Karpas-422 (cell line): Measurements from ENCODE around the gene RNF144A. TPM values are rescaled to one million over a fixed set of nuclear protein-coding genes. Genes with fewer than 3 reads are reported as not detected.

ENCODE experiments used
- DNase-seq: peaks from one replicate; pipeline ENCODE4 v3.0.0-alpha.2; 2015
- H2AFZ ChIP-seq: fragments of 200-600 bp; sonication (generic); 2 replicates; pipeline ENCODE4 v1.6.1; 2014; ENCODE audit warnings: antibody characterized with exemption, low read length, mixed read lengths
- H3K27ac ChIP-seq: fragments of 200-600 bp; sonication (generic); 2 replicates; pipeline ENCODE4 v1.5.1; 2014; ENCODE audit warnings: mild to moderate bottlenecking, low read length, moderate library complexity
- H3K27me3 ChIP-seq: fragments of 200-600 bp; sonication (generic); 2 replicates; pipeline ENCODE4 v1.6.1; 2014; ENCODE audit warnings: low read length, mixed read lengths
- H3K36me3 ChIP-seq: fragments of 200-600 bp; sonication (generic); 2 replicates; pipeline ENCODE4 v1.6.1; 2014; ENCODE audit warnings: low read length, mixed read lengths; ENCODE audit not compliant: insufficient read depth
- H3K4me1 ChIP-seq: fragments of 200-600 bp; sonication (generic); 2 replicates; pipeline ENCODE4 v1.6.1; 2014; ENCODE audit warnings: mild to moderate bottlenecking, low read length, mixed read lengths
- H3K4me2 ChIP-seq: fragments of 200-600 bp; sonication (generic); 2 replicates; pipeline ENCODE4 v1.6.1; 2014; ENCODE audit warnings: low read length, low read depth, mild to moderate bottlenecking; ENCODE audit not compliant: poor library complexity, severe bottlenecking
- H3K4me3 ChIP-seq: fragments of 200-600 bp; sonication (generic); 2 replicates; pipeline ENCODE4 v1.5.1; 2014; ENCODE audit warnings: mild to moderate bottlenecking, antibody characterized with exemption, low read length, mixed read lengths
- H3K79me2 ChIP-seq: fragments of 200-600 bp; sonication (generic); 2 replicates; pipeline ENCODE4 v1.6.1; 2014; ENCODE audit warnings: mild to moderate bottlenecking, low read length, mixed read lengths
- H3K9ac ChIP-seq: fragments of 200-600 bp; sonication (generic); 2 replicates; pipeline ENCODE4 v1.6.0; 2014; ENCODE audit warnings: low read length
- H3K9me2 ChIP-seq: fragments of 200-600 bp; sonication (generic), shearing (Covaris generic); replicated peaks from 2 replicates; pipeline ENCODE4 v1.6.0; 2014; ENCODE audit warnings: mild to moderate bottlenecking, low read length, moderate library complexity; ENCODE audit not compliant: insufficient read depth
- H3K9me3 ChIP-seq: fragments of 300-700, 200-600 bp; sonication (generic); 2 replicates; pipeline ENCODE4 v1.6.1; 2014; ENCODE audit warnings: low read length, mixed read lengths
- H4K20me1 ChIP-seq: fragments of 200-600 bp; sonication (generic); 2 replicates; pipeline ENCODE4 v1.6.1; 2014; ENCODE audit warnings: mild to moderate bottlenecking, antibody characterized with exemption, low read length, low read depth; ENCODE audit not compliant: insufficient read depth
- total RNA-seq: library from RNA; depleted of rRNA; stranded (reverse); fragments of >200 nt; shearing (Covaris generic); gene quantifications from 2 replicates; pipeline ENCODE4 v1.2.3, GENCODE V29; 2014; ENCODE audit warnings: low replicate concordance

The RNF144A gene
- total RNA-seq, 1 experiment from 2014 or later: 0.07 TPM

DNA sequence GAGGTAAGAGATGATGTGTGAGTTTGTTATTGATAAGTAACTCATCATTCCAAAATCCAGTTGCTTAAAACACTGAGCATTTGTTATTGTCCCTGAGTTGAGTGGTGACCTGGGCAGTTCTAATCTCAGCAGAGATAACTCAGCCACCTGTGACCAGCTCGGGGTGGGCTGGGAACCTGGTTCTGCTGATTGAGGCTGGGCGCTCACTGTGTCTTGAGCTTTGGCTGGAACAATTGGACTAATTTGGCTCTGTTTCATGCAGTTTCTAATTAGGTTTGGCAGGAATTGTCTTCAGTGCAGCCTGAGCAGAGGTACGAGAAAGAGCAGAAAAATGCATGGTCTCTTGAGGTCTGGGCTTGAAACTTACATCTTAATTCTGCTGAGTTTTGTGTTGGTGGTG lies 144.7 kb downstream of the RNF144A start:
- no peak overlapping the region for H2AFZ ChIP-seq
- no peak for DNase-seq
- H3K27ac ChIP-seq: no peak overlapping the region
- no peaks in the 10 kb centered on the region for H3K9me2 ChIP-seq
- H4K20me1 ChIP-seq: no peaks in the 10 kb centered on the region
- H3K9ac ChIP-seq: no peak overlapping the region
- H3K4me3 ChIP-seq: no peak overlapping the region
- H3K79me2 ChIP-seq: no peaks in the 10 kb centered on the region
- no peaks in the 10 kb centered on the region for H3K27me3 ChIP-seq
- peaks cover 12% of the 10 kb centered on the region for H3K4me1 ChIP-seq
- no peaks in the 10 kb centered on the region for H3K9me3 ChIP-seq
- no peak overlapping the region for H3K4me2 ChIP-seq
- H3K36me3 ChIP-seq: no peaks in the 10 kb centered on the region

DNA sequence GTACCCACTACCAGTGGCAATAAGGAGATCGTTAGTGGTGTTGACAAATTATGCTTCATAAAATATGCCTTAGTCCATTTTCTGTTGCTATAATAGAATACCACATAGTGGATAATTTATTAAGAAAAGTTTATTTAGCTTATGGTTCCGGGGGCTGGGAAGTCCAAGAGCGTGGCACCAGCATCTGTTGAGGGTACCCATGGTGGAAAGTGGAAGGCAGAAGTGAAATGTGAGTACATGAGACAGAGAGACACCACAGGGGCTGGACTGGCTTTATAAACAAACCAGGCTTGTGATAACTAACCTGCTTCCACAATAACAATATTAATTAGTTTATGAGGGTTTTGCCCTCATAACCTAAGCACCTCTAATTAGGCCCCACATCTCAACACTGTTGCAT lies 146.6 kb downstream of the RNF144A start:
- Histone ChIP-seq H3K4me2 (no peak overlapping the region), H3K9me3 (no peaks in the 10 kb centered on the region), H3K9ac (no peak overlapping the region), H4K20me1 (no peaks in the 10 kb centered on the region), H3K4me3 (no peak overlapping the region), H3K27me3 (no peaks in the 10 kb centered on the region), H3K27ac (no peak overlapping the region), H2AFZ (no peak overlapping the region), H3K9me2 (no peaks in the 10 kb centered on the region), H3K4me1 (no peaks in the 10 kb centered on the region), H3K36me3 (no peaks in the 10 kb centered on the region), H3K79me2 (no peaks in the 10 kb centered on the region)
- DNase-seq: no peak

DNA sequence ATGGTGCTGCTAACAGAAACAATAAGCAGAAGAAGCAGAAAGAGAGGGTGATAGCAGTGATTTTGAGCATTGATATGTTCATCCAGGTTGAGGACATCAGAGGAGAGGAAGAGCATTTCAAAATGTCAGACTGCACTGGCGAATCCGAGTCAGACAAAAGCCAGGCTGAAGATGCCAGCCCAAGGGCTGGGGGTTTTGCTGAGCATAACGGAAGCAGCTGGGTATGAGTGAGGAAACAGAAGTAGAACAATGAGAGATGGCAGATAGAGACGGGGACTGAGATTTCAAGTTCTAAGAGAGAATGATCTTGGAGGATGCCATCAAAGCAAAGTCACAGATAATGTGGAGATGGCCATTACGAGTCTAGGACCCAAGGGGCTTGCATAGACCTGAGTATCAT lies 151.2 kb downstream of the RNF144A start:
- Histone ChIP-seq H3K4me3 (no peak overlapping the region), H3K9me3 (no peaks in the 10 kb centered on the region), H3K9ac (no peak overlapping the region), H4K20me1 (no peaks in the 10 kb centered on the region), H3K36me3 (no peaks in the 10 kb centered on the region), H3K79me2 (no peaks in the 10 kb centered on the region), H3K4me1 (no peaks in the 10 kb centered on the region), H3K4me2 (no peak overlapping the region), H3K27me3 (no peaks in the 10 kb centered on the region), H3K9me2 (no peaks in the 10 kb centered on the region), H3K27ac (no peak overlapping the region), H2AFZ (no peak overlapping the region)
- DNase-seq: no peak

DNA sequence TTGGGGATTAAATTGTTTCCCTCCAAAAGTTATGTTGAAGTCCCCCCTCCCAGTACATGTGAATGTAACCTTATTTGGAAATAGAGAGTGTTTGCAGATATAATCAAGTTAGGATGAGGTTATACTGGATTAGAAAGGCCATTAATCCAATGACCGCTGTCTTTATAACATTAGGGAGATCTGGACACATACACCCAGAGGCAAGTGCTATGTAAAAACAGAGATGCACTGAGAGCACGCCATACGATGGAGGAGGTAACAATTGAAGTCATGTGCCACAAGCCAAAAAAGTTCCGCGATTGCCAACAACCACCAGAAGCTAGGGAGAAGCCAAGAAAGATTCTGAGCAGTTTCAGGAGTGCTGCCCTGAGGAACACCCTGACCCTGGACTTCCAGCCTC lies 153.3 kb downstream of the RNF144A start:
- no peaks in the 10 kb centered on the region for H3K79me2 ChIP-seq
- H3K4me3 ChIP-seq: no peak overlapping the region
- no peaks in the 10 kb centered on the region for H4K20me1 ChIP-seq
- H2AFZ ChIP-seq: no peak overlapping the region
- no peak overlapping the region for H3K4me2 ChIP-seq
- no peaks in the 10 kb centered on the region for H3K9me2 ChIP-seq
- no peaks in the 10 kb centered on the region for H3K9me3 ChIP-seq
- H3K27me3 ChIP-seq: no peaks in the 10 kb centered on the region
- no peak overlapping the region for H3K27ac ChIP-seq
- H3K9ac ChIP-seq: no peak overlapping the region
- DNase-seq: no peak
- no peaks in the 10 kb centered on the region for H3K4me1 ChIP-seq
- H3K36me3 ChIP-seq: no peaks in the 10 kb centered on the region

DNA sequence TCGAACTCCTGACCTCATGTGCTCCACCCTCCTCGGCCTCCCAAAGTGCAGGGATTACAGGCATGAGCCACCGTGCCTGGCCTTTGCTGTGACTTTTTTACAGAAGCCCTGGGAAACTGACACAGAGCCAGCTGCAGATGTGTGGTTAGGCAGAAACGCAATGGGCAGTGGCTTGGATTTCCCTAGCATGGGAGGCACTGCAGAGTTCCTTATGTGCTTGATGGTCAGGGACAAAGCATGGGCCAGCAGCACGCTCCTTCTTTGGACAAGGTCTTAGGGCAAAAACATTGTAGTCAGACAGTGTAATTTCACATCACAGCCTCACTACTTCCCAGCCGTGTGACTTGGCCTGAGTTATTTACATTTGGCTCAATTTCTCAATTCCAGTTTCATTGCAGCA lies 153.9 kb downstream of the RNF144A start:
- Histone ChIP-seq H2AFZ (no peak overlapping the region), H3K79me2 (no peaks in the 10 kb centered on the region), H4K20me1 (no peaks in the 10 kb centered on the region), H3K9ac (no peak overlapping the region), H3K4me2 (no peak overlapping the region), H3K36me3 (no peaks in the 10 kb centered on the region), H3K4me1 (no peaks in the 10 kb centered on the region), H3K27me3 (no peaks in the 10 kb centered on the region), H3K4me3 (no peak overlapping the region), H3K9me3 (no peaks in the 10 kb centered on the region), H3K9me2 (no peaks in the 10 kb centered on the region), H3K27ac (no peak overlapping the region)
- DNase-seq: no peak

DNA sequence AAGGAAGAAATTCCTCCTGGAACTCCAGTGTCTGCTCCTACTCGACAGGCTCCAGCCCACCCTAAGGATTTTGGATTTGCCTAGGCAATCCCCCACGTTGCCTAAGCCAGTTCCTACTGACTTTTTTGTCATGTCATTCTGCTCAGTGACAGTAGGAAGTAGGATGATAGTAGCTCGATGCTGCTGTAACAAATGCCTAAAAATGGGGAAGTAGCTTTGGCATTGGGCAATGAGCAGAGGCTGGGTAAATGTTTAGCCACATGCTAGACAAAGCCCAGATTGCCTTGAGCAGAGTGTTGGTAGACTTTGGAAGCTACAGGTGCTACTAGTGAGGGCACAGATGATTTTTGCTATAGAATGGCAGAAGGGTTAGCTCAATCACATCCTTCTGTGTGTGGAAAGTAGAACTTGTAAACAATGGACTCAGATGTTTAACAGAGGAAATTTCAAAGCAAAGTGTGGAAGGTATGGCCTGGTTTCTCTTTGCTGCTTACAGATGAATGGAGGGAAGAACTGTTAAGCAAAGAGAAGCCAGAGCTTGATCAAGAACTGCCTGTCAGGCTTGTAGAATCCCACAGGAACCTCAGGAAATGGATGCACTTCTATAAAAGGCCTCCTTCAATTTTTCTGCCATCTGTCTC lies 154.8 kb downstream of the RNF144A start:
- Histone ChIP-seq H3K4me1 (no peaks in the 10 kb centered on the region), H3K79me2 (no peaks in the 10 kb centered on the region), H3K9me3 (no peaks in the 10 kb centered on the region), H3K9me2 (no peaks in the 10 kb centered on the region), H3K27me3 (no peaks in the 10 kb centered on the region), H3K27ac (no peak overlapping the region), H2AFZ (no peak overlapping the region), H3K4me3 (no peak overlapping the region), H4K20me1 (no peaks in the 10 kb centered on the region), H3K9ac (no peak overlapping the region), H3K4me2 (no peak overlapping the region), H3K36me3 (no peaks in the 10 kb centered on the region)
- peak; percentile 58 for DNase-seq

DNA sequence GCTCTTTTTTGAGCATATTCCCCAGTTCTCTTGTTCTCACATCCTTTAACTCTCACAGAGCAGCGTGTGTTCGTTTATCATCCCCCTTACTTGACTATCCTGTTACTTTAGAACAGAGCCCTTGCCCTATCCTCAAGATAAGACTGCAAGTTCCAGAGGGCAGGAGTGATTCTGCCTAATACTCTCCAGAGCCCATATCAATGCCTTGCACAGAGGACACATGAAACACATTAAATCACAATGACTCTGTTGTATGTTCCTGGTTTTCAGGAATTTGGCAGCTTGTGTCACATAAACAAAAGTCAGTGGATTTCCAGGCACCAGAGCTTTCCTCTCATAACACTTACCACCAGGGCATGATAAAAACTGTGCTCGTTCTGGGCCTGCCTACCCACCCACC lies 156.7 kb downstream of the RNF144A start:
- H2AFZ ChIP-seq: no peak overlapping the region
- H3K4me1 ChIP-seq: no peaks in the 10 kb centered on the region
- no peaks in the 10 kb centered on the region for H3K79me2 ChIP-seq
- no peaks in the 10 kb centered on the region for H4K20me1 ChIP-seq
- H3K9ac ChIP-seq: no peak overlapping the region
- no peak overlapping the region for H3K4me3 ChIP-seq
- no peak overlapping the region for H3K27ac ChIP-seq
- DNase-seq: no peak
- H3K36me3 ChIP-seq: no peaks in the 10 kb centered on the region
- no peaks in the 10 kb centered on the region for H3K9me3 ChIP-seq
- H3K9me2 ChIP-seq: no peaks in the 10 kb centered on the region
- H3K4me2 ChIP-seq: no peak overlapping the region
- H3K27me3 ChIP-seq: no peaks in the 10 kb centered on the region

DNA sequence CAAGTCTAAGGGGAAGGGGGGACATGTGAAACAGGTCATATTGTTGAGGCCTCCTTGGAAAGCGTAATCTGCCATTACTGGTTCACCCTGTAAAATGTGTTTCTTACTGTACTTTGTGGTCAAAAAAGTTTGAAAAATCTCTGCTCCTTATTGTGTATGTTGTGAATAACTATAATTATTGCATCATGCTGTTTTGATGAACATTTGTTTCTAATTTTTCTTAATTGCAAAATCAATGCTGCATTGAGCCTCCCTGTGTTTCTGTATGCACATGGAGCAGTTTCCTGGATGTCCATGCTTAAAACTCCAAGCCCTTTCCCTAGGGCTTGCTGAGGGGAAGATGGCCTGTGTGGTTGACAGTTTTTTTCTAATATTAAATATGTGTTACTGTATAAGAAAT lies 158.6 kb downstream of the RNF144A start:
- Histone ChIP-seq H4K20me1 (no peaks in the 10 kb centered on the region), H3K79me2 (no peaks in the 10 kb centered on the region), H3K4me2 (no peak overlapping the region)

More for the DNA sequence above, 158.6 kb downstream of the RNF144A start:
- Histone ChIP-seq H3K27ac (no peak overlapping the region), H3K9me2 (no peaks in the 10 kb centered on the region), H3K4me3 (no peak overlapping the region), H3K27me3 (no peaks in the 10 kb centered on the region), H3K9ac (no peak overlapping the region), H3K9me3 (no peaks in the 10 kb centered on the region), H3K36me3 (no peaks in the 10 kb centered on the region), H2AFZ (no peak overlapping the region), H3K4me1 (no peaks in the 10 kb centered on the region)
- no peak for DNase-seq
